Measurements from ENCODE around the gene DENND1C. TPM values are rescaled to one million over a fixed set of nuclear protein-coding genes. Genes with fewer than 3 reads are reported as not detected.

The DENND1C gene
- total and polyA plus RNA-seq, 9 of the 15 experiments (the other 6 are each of a cell fraction or from before 2014, with no cell fraction given), result 0.03 to 1.2 (median 0.32) TPM; not detected in 1

- no peak for TF ChIP-seq DIDO1 (tag; IDR thresholded peaks at IDR 0.05; ENCODE audit: low read depth)
- TF ChIP-seq ZC3H4 (CRISPR knock-in tag; IDR thresholded peaks at IDR 0.05; ENCODE audit: borderline replicate concordance), result no peak
- TF ChIP-seq ARID2 (IDR thresholded peaks at IDR 0.05), result no peak
- no peak for TF ChIP-seq CBX2 (IDR thresholded peaks at IDR 0.05; ENCODE audit: insufficient read depth, low read length, poor library complexity, severe bottlenecking)
- no peak for TF ChIP-seq TSC22D4 (tag; IDR thresholded peaks at IDR 0.05)
- TF ChIP-seq HDAC6 (IDR thresholded peaks at IDR 0.05; ENCODE audit: low read depth, low read length), result no peak
- TF ChIP-seq CHD2 (IDR thresholded peaks at IDR 0.05; ENCODE audit: low read depth, low read length), result 0 out of 2 replicates have a peak, but pooled peaks have one; percentile 8
- TF ChIP-seq ZNF134 (CRISPR knock-in tag; conservative IDR thresholded peaks at IDR 0.05), result no peak
- TF ChIP-seq DNMT1 (IDR thresholded peaks at IDR 0.05), result no peak
- peak; percentile 65; the same call in 1 of the 2 replicates for TF ChIP-seq NBN (IDR thresholded peaks at IDR 0.05; ENCODE audit: low read depth)
- no peak for TF ChIP-seq NONO (IDR thresholded peaks at IDR 0.05; ENCODE audit: low read depth in 2 of 2, low read length in 1 of 2)
- TF ChIP-seq CAMTA2 (CRISPR knock-in tag; conservative IDR thresholded peaks at IDR 0.05), result no peak
- TF ChIP-seq TFAP4 (CRISPR knock-in tag; IDR thresholded peaks at IDR 0.05; ENCODE audit: borderline replicate concordance), result no peak
- peak; percentile 70 for TF ChIP-seq KDM5B (IDR thresholded peaks at IDR 0.05; ENCODE audit: insufficient replicate concordance, low read depth, low read length)
- TF ChIP-seq, protein P1, sequence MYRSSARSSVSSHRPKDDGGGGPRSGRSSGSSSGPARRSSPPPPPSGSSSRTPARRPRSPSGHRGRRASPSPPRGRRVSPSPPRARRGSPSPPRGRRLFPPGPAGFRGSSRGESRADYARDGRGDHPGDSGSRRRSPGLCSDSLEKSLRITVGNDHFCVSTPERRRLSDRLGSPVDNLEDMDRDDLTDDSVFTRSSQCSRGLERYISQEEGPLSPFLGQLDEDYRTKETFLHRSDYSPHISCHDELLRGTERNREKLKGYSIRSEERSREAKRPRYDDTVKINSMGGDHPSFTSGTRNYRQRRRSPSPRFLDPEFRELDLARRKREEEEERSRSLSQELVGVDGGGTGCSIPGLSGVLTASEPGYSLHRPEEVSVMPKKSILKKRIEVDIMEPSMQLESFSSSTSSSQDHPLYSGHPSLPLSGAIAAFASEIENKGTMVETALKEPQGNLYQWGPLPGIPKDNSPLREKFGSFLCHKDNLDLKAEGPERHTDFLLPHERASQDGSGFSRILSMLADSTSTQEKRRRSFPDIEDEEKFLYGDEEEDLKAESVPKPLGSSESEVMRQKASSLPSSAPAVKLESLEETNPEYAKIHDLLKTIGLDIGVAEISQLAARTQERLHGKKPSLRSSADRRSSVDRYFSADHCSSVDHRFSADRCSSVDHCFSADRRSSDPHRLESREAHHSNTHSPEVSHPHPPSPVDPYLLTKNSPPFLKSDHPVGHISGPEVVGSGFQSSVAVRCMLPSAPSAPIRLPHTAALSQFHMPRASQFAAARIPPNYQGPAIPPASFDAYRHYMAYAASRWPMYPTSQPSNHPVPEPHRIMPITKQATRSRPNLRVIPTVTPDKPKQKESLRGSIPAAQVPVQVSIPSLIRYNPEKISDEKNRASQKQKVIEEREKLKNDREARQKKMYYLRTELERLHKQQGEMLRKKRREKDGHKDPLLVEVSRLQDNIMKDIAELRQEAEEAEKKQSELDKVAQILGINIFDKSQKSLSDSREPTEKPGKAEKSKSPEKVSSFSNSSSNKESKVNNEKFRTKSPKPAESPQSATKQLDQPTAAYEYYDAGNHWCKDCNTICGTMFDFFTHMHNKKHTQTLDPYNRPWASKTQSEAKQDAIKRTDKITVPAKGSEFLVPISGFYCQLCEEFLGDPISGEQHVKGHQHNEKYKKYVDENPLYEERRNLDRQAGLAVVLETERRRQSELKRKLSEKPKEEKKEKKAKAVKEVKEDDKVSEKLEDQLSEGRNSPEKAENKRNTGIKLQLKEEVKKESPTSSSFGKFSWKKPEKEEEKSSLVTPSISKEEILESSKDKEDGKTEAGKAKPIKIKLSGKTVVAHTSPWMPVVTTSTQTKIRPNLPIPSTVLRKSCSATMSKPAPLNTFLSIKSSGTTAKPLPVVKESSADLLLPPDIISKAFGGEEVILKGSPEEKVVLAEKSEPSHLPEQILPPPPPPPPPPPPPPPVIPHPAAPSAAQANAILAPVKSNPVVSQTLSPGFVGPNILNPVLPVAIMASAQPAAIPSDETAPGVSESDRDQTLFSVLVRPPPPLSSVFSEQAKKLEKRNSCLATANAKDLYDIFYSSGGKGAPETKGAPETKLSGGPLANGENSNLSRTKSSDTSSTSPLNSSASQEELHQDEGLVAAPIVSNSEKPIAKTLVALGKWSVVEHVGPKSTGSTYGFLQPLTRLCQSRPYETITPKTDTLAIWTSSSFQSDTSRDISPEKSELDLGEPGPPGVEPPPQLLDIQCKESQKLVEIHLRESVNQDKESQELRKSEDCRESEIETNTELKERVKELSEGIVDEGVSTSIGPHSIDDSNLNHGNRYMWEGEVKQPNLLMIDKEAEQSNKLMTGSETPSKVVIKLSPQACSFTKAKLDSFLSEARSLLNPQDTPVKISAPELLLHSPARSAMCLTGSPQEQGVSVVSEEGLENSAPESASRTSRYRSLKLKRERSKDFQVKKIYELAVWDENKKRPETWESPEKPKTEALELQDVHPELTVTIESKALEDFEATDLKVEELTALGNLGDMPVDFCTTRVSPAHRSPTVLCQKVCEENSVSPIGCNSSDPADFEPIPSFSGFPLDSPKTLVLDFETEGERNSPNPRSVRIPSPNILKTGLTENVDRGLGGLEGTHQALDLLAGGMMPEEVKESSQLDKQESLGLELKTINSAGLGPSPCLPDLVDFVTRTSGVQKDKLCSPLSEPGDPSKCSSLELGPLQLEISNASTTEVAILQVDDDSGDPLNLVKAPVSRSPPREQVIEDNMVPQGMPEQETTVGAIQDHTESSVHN (IDR thresholded peaks at IDR 0.05; ENCODE audit: borderline replicate concordance in 1 of 2, low read depth in 1 of 2), result no peak
- peak in 1 of 2 experiments; percentile 49; a peak in 1 of 4 replicates for TF ChIP-seq FOXK2 (conservative IDR thresholded peaks at IDR 0.05 in 1 of 2, IDR thresholded peaks at IDR 0.05 in 1 of 2; ENCODE audit: low read depth in 2 of 2)
- TF ChIP-seq ZKSCAN8 (CRISPR knock-in tag; IDR thresholded peaks at IDR 0.05), result no peak
- no peak for TF ChIP-seq RNF2 (IDR thresholded peaks at IDR 0.05)
Observed at GRCh38 chr19:6516018-6516658, 34.6 kb upstream of the DENND1C start (continued).

All from K562 (cell line).